NT2/D1 (cell line): Measurements from ENCODE around the gene DSCAM.

Source experiments
- SUZ12 ChIP-seq: IDR thresholded peaks from 2 replicates; pipeline ENCODE4 v1.6.1; 2011; ENCODE audit not compliant: insufficient read length, insufficient read depth; ENCODE audit errors: extremely low read depth
- YY1 ChIP-seq: IDR thresholded peaks from 2 replicates; pipeline ENCODE4 v1.6.1; 2011; ENCODE audit not compliant: insufficient read length, insufficient read depth

- TF ChIP-seq YY1 (no peak), SUZ12 (no peak)
Observed at GRCh38 chr21:40324389-40324788, 522.6 kb downstream of the DSCAM start.
